KMS-11 (cell line): Measurements from ENCODE around the gene EARS2.

ENCODE experiments used
- H2AFZ ChIP-seq: fragments of 200-600 bp; sonication (generic); 2 replicates; pipeline ENCODE4 v1.6.1; 2016; ENCODE audit warnings: antibody characterized with exemption, mixed run types, low read depth
- H3K27ac ChIP-seq: fragments of 200-600 bp; sonication (generic); 2 replicates; pipeline ENCODE4 v1.6.1; 2016; ENCODE audit warnings: mild to moderate bottlenecking, mixed run types
- H3K27me3 ChIP-seq: fragments of 200-600 bp; sonication (generic); 2 replicates; pipeline ENCODE4 v1.6.1; 2017; ENCODE audit warnings: mild to moderate bottlenecking, low read depth, mixed run types, moderate library complexity; ENCODE audit not compliant: insufficient read depth
- H3K36me3 ChIP-seq: fragments of 200-600 bp; sonication (generic); 2 replicates; pipeline ENCODE4 v1.6.1; 2017; ENCODE audit warnings: mild to moderate bottlenecking, mixed run types; ENCODE audit not compliant: insufficient read depth
- H3K4me1 ChIP-seq: fragments of 200-600 bp; sonication (generic); 2 replicates; pipeline ENCODE4 v1.6.1; 2016; ENCODE audit warnings: mild to moderate bottlenecking, low read depth, mixed run types; ENCODE audit not compliant: poor library complexity, severe bottlenecking
- H3K4me2 ChIP-seq: fragments of 200-600 bp; sonication (generic); 2 replicates; pipeline ENCODE4 v1.7.0; 2016; ENCODE audit warnings: mild to moderate bottlenecking, mixed run types
- H3K4me3 ChIP-seq: fragments of 200-600 bp; sonication (generic); IDR thresholded peaks from 2 replicates; pipeline ENCODE4 v1.6.1; 2017; ENCODE audit warnings: low read depth, low read length, mixed read lengths; ENCODE audit not compliant: insufficient read depth
- H3K79me2 ChIP-seq: fragments of 200-600 bp; sonication (generic); 2 replicates; pipeline ENCODE4 v1.6.1; 2016; ENCODE audit warnings: low read depth, mixed run types; ENCODE audit not compliant: insufficient read depth
- H3K9ac ChIP-seq: fragments of 200-600 bp; sonication (generic); 2 replicates; pipeline ENCODE4 v1.6.1; 2016; ENCODE audit warnings: mild to moderate bottlenecking, mixed run types
- H4K20me1 ChIP-seq: fragments of 200-600 bp; sonication (generic); 2 replicates; pipeline ENCODE4 v1.6.1; 2016; ENCODE audit warnings: mild to moderate bottlenecking, mixed run types; ENCODE audit not compliant: insufficient read depth
- TF ChIP-seq, protein P1 (sequence below): fragments of 200-600 bp; sonication (generic); conservative IDR thresholded peaks from 2 replicates; pipeline ENCODE4 v1.6.1; 2017; ENCODE audit warnings: low read depth, mild to moderate bottlenecking, antibody characterized with exemption, low read length, moderate library complexity, mixed read lengths

The EARS2 gene

DNA sequence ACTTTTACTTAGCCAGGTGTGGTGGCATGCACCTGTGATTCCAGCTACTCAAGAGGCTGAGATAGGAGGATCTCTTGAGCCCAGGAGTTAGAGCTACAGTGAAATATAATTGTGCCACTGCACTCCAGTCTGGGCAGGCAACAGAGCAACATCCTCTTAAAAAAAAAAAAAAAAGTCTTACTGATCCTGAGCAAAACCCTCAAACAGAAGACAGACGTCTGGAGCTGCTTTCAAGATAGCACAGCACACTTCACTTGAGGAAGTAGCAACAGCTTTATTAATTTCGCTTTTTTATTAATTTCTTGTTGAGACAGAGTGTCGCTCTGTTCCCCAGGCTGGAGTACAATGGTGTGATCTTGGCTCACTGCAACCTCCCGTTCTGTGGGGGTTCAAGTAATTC lies 36.6 kb downstream of the EARS2 start:
- H3K36me3 ChIP-seq: no peaks in the 10 kb centered on the region; the same call in none of the 2 replicates
- H4K20me1 ChIP-seq: no peaks in the 10 kb centered on the region
- TF ChIP-seq, protein P1, sequence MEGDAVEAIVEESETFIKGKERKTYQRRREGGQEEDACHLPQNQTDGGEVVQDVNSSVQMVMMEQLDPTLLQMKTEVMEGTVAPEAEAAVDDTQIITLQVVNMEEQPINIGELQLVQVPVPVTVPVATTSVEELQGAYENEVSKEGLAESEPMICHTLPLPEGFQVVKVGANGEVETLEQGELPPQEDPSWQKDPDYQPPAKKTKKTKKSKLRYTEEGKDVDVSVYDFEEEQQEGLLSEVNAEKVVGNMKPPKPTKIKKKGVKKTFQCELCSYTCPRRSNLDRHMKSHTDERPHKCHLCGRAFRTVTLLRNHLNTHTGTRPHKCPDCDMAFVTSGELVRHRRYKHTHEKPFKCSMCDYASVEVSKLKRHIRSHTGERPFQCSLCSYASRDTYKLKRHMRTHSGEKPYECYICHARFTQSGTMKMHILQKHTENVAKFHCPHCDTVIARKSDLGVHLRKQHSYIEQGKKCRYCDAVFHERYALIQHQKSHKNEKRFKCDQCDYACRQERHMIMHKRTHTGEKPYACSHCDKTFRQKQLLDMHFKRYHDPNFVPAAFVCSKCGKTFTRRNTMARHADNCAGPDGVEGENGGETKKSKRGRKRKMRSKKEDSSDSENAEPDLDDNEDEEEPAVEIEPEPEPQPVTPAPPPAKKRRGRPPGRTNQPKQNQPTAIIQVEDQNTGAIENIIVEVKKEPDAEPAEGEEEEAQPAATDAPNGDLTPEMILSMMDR: no peak
- no peak overlapping the region for H3K4me2 ChIP-seq
- H2AFZ ChIP-seq: no peak overlapping the region
- H3K27ac ChIP-seq: no peak overlapping the region
- H3K79me2 ChIP-seq: no peaks in the 10 kb centered on the region
- no peaks in the 10 kb centered on the region for H3K27me3 ChIP-seq
- peaks cover 31% of the 10 kb centered on the region for H3K4me1 ChIP-seq
- H3K4me3 ChIP-seq: no peak overlapping the region
- H3K9ac ChIP-seq: no peak overlapping the region

DNA sequence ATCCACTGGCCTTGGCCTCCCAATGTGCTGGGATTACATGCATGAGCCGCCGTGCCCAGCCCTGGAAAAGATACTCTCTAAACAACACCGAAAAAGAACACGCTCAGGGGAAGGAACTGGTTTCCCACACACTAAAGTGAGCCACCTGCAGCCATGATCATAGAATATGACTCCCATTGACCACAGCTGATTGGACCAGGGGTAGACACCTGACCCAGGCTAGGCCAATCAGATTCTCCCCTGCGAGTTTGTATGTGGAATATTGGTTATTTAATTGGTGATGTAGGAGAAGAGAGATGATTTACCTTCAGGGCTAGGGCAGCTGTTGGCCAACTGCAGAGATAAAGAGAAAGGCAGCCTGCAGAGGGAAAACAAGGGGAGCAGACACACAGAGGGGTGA lies 37.9 kb downstream of the EARS2 start:
- H3K4me1 ChIP-seq: peaks cover 43% of the 10 kb centered on the region
- H3K4me3 ChIP-seq: no peak overlapping the region
- H3K27ac ChIP-seq: no peak overlapping the region
- H3K27me3 ChIP-seq: no peaks in the 10 kb centered on the region
- no peaks in the 10 kb centered on the region; the same call in none of the 2 replicates for H3K36me3 ChIP-seq
- no peak overlapping the region for H3K4me2 ChIP-seq
- no peaks in the 10 kb centered on the region for H4K20me1 ChIP-seq
- H2AFZ ChIP-seq: no peak overlapping the region
- H3K9ac ChIP-seq: no peak overlapping the region
- H3K79me2 ChIP-seq: no peaks in the 10 kb centered on the region
- TF ChIP-seq, protein P1: no peak

DNA sequence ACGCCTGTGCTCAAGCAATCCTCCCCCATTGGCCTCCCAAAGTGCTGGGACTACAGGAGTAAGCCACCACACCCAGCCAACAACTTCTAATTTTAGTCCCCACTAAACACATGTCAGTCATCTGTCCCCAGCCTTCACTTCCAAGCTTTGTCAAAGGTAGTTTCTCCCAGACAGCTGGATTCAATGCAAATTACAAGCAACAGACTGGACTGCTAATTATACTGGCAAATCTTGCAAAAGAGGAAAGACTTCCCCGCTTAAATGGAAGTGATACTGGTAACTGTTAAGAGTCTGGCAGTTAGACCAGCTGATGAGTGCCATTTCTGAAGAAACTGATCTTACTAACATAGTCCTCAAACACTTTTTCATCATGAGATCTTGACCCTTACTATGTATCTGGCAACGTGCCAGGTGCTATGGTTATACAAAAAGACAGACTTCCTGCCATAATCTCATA lies 38.7 kb downstream of the EARS2 start:
- Histone ChIP-seq H4K20me1 (no peaks in the 10 kb centered on the region), H3K9ac (no peak overlapping the region), H3K27me3 (no peaks in the 10 kb centered on the region), H3K36me3 (no peaks in the 10 kb centered on the region; the same call in none of the 2 replicates), H3K4me1 (peaks cover 52% of the 10 kb centered on the region), H2AFZ (no peak overlapping the region), H3K4me3 (no peak overlapping the region), H3K79me2 (no peaks in the 10 kb centered on the region), H3K27ac (no peak overlapping the region), H3K4me2 (no peak overlapping the region)
- TF ChIP-seq, protein P1: no peak

DNA sequence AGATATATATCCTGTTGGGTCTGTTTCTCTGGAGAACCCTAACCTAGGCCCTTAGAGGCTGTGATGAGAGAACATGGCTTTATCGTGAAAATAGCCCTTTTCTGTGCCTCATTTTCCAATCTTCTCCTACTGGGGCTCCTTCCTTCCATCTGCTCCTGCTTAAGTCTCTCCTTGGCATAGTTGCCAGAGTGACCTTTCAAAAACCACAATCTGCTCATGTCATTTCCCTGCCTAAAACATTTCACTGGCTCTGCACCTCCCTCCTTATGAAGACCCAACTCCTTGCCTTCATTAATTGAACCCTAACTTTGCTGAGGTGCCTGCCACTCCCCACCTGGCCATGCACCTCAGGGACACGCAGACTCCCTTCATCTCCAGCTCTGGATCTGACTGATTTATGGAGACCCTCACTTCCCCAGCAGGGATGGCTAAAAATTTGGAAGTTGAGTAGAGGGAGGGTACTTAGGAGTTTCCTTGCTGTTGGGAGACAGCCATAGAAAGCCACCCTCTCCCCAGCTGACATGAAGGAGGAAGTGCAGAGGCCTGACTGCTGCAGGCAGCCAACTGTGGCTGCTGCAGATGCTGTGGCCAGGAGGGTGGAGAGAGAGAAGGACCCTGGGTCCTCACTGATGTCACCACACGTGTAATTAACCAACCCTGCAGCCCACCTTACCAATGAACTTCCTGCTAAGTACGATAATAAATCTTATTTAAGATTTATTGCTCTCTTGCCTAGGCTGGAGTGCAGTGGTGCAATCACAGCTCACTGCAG lies 40.6 kb downstream of the EARS2 start:
- Histone ChIP-seq H3K27me3 (no peaks in the 10 kb centered on the region), H3K4me2 (peak overlapping the region; percentile 47; the same call in 1 of the 2 replicates), H3K4me1 (peaks cover 54% of the 10 kb centered on the region), H3K79me2 (no peaks in the 10 kb centered on the region), H4K20me1 (no peaks in the 10 kb centered on the region), H3K9ac (no peak overlapping the region), H3K27ac (no peak overlapping the region), H3K4me3 (no peak overlapping the region), H2AFZ (no peak overlapping the region), H3K36me3 (no peaks in the 10 kb centered on the region; the same call in 1 of the 2 replicates)
- TF ChIP-seq, protein P1: no peak
